RWPE1 (cell line): ENCODE results near the gene ADGRD1.
"Not testable (repeated sequence)": the region's sequence is repeated elsewhere in the genome, so short reads cannot be mapped to it uniquely, and the experiment has no call there.

Source experiments
- CTCF ChIA-PET: fragments of 350-600 bp; sonication (Branson Sonifier 250); formaldehyde crosslinking; extraction: SDS; loops from one replicate; lab custom pipeline; 2021; lab: Yijun Ruan, JAX
- POLR2A ChIA-PET: fragments of 400-600 bp; formaldehyde crosslinking; extraction: SDS; loops from one replicate; lab custom pipeline; 2020; ENCODE audit warnings: antibody characterized with exemption; ENCODE audit not compliant: low non-redundant PET; lab: Yijun Ruan, JAX
- DNase-seq: peaks from one replicate; pipeline ENCODE4 v3.0.0; 2012; ENCODE audit warnings: low spot score
- H3K27ac ChIP-seq: fragments of 450-650 bp; 2 replicates; pipeline ENCODE4 v1.5.1; 2017
- TF ChIP-seq, protein P1 (sequence below): fragments of 450-650 bp; conservative IDR thresholded peaks from 2 replicates; pipeline ENCODE4 v1.5.1; 2017; ENCODE audit warnings: low read depth, mild to moderate bottlenecking

Gene ADGRD1

DNA sequence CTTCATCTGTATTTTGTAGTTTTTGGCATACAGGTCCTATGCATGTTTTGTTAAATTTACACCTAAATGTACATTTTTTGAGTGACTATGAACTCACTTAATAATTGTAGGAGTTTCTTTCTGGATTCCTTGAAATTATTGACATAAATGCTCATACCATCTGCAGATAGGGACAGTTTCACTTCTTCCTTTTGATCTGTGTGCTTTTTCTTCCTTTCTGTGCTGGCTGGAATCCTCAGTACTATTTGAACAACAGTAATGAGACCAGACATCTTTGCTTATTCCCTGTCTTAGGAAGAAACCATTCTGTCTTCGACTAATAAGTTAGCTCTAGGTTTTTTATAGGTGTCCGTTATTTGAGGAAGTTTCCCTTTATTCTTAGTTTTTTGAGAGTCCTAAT is 110.3 kb downstream of the ADGRD1 start:
- TF ChIP-seq, protein P1, sequence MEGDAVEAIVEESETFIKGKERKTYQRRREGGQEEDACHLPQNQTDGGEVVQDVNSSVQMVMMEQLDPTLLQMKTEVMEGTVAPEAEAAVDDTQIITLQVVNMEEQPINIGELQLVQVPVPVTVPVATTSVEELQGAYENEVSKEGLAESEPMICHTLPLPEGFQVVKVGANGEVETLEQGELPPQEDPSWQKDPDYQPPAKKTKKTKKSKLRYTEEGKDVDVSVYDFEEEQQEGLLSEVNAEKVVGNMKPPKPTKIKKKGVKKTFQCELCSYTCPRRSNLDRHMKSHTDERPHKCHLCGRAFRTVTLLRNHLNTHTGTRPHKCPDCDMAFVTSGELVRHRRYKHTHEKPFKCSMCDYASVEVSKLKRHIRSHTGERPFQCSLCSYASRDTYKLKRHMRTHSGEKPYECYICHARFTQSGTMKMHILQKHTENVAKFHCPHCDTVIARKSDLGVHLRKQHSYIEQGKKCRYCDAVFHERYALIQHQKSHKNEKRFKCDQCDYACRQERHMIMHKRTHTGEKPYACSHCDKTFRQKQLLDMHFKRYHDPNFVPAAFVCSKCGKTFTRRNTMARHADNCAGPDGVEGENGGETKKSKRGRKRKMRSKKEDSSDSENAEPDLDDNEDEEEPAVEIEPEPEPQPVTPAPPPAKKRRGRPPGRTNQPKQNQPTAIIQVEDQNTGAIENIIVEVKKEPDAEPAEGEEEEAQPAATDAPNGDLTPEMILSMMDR = no peak
- H3K27ac ChIP-seq = no peak overlapping the region
- no peak for DNase-seq
- POLR2A ChIA-PET = no interaction called here
- CTCF ChIA-PET = no interaction called here

DNA sequence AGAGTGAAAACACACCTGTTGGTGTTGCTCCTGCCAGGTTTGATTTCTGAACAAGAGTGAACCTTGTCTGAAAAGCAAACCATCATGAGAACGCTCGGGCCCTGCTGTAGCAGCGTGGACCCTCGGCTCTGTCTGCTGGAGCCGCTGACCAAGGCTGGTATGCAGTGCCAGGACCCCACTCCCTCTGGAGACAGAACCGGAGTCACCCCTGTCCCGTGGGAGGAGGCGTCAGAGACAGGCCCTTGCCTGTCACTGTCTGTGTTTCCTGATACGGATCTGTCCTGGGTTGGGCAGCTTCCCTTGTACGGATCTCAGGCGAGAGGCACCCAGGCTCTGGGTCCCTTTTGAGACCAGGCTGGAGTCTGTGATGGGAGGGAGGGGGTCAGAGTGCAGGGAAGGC is 111.6 kb downstream of the ADGRD1 start:
- ChIA-PET CTCF (no interaction called here), POLR2A (interaction anchor here (0.6 kb wide), 1 partner anchor 355 kb away, joined by 3 read pairs; no protein-coding TSS in a partner anchor)
- TF ChIP-seq, protein P1 = no peak
- no peak for DNase-seq
- no peak overlapping the region for H3K27ac ChIP-seq

DNA sequence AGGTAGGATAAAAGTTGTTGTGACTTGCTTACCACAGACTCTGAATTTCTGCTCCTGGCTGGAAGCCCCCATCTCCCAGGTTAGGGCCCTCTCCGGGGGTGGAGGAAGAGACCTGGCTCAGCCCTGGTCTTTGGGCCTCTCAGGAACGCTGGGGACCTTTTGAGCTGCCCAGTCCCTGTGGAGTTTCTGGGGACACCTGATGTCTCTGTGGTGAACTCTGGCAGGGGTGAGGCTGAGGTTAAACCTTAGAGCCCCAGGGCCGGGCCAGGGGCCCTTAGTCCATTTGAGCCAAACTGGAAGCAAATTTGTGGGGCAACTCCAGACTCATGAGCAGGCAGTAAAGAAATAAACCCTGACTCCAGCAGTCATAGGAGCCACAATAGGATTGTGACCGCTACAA is 112.1 kb downstream of the ADGRD1 start:
- no peak for DNase-seq
- POLR2A ChIA-PET = no interaction called here
- TF ChIP-seq, protein P1 = no peak
- no peak overlapping the region for H3K27ac ChIP-seq
- CTCF ChIA-PET = no interaction called here

DNA sequence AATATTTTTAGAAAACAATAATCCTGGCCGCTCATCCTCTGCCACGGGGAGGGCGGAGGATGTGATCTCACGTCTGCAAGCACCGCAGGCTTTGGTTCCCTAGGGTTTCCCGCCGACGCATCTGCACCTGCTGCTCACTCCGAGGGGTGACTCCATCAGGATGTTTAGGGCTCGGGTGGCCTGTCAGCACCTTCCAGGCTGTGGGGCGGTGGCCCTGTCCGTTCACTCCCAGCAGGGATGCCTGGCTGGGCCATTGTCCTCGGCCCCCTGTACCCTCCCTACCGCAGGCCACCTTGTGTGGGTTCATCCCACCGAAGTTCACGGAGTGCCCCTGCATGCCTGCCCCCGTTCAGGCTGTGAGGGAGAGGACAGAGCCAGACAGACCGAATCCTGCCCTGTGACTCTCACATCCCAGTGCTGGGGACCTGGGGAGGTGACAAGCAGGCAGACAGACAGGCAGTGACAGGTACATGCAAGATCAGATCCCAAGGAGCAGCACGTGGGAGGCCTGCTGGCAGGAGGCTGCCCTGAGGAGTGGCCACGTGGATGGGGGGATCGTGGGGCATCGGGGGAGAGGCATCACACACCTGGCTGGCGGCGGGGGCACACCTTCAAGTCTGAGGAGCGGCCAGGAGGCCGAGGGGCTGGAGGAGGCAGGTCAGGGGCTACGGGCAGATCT is 112.6 kb downstream of the ADGRD1 start:
- no peak for DNase-seq
- no peak overlapping the region for H3K27ac ChIP-seq
- TF ChIP-seq, protein P1 = no peak
- CTCF ChIA-PET = no interaction called here
- POLR2A ChIA-PET = no interaction called here

DNA sequence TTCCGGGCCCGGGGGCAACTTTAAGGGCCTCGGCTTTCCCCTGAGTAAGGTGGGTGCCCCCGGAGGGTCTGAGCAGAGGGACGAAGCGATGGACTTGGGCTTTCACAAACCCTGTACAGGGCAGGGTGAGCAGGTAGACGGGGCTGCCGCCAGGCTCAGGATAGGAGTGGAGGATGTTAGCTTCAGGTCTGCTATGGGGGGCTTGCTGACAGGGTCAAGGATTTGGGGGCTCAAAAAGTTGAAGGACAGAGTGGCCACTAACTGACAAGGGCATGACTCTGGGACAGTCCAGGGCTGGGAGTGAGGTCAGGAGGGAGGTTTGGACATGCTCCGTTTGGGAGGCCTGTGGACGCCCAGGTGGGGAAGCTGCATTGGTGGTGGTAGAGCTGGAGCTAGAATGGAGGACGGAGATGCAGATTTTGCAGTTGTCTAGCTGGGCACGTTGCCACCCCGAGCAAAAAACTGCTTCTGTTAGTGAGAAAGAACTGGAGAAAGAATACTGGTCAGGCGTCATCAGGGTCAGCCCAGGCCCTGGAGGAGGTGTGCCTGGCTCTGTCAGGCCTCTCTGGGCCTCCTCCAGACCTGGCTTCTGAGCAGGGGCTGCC is 113.3 kb downstream of the ADGRD1 start:
- DNase-seq = no peak
- POLR2A ChIA-PET = no interaction called here
- H3K27ac ChIP-seq = no peak overlapping the region
- CTCF ChIA-PET = no interaction called here
- TF ChIP-seq, protein P1 = no peak

DNA sequence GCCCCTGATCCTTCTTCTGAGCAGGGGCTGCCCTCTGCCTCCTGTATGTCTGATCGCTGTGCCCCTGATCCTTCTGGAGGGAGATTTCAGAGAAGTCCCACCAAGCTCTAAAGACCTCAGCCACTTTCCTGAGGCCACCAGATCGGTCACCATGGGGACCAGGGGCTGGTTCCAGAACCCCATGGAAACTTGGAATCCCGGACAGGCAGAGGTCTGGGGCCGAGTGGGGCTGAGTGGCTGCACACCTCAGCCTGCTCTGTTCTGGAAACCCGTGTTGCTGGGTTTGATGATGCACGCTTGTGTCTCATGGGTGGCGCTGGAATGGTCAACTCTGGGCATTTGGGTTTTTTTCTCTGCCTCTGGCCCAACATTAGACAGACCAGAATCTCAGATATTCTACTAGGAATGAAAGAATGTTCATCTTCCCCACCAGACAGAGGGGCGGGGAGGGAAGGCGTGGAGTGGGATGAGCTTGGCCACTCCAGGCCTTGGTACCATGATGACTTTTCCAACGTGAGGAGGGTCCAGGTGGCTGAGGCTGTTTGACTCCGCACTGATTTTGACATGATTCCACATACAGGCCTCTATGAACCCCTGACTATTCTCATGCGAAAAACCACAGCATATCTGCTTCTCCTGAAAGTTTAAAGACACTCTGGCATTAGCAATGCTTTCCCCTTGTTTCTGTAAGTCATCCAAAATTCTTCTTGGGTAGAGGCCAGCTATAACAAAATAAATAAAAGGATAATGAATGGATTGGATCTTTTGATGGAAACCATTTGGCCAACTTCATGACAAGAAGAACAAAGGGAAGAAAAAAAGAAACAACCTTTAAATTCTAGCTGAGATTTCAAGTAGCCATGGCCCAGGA is 114.5 kb downstream of the ADGRD1 start:
- H3K27ac ChIP-seq = no peak overlapping the region
- no peak for DNase-seq
- ChIA-PET POLR2A (no interaction called here), CTCF (interaction anchor here (1.0 kb wide), 1 partner anchor 14 kb away, joined by 3 read pairs; no protein-coding TSS in a partner anchor)
- TF ChIP-seq, protein P1 = no peak

DNA sequence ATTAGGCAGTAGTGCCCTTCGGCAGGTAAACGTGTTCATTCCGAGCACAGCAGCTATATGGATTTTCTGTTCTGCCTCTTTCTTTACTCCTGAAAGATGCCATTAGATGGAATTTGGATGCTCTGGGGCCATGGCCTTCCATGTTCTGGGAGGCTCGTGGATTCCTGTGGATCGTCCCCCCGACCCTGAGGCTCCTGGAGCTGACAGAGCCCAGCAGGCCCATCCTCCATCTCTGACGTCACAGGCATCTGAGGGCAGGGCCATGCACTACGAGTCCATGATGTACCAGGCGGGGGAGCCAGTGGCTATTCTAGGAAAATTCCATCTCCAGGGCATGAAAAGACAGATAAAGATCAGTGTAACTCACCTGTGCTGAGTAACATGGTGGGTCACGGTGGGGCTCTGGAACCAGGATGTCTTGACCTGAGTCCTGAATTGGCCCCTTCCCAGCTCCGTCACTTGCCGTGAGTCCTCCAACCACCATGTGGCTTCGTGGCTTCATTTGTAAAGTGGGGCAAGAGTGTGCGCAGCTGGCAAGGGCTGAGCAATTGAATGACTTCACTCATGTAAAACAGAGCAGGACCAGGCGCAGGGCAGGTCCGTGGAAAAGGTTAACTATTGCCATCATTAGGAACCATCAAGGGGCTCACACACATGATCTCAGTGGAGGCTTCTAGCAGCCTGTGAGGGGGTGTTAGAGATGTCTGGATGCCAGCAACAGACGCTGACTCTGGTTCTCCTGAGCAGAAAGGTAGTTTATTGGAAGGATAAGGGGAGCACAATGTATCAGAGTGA is 115.4 kb downstream of the ADGRD1 start:
- CTCF ChIA-PET, DNase-seq, H3K27ac ChIP-seq, POLR2A ChIA-PET: not testable (repeated sequence)

DNA sequence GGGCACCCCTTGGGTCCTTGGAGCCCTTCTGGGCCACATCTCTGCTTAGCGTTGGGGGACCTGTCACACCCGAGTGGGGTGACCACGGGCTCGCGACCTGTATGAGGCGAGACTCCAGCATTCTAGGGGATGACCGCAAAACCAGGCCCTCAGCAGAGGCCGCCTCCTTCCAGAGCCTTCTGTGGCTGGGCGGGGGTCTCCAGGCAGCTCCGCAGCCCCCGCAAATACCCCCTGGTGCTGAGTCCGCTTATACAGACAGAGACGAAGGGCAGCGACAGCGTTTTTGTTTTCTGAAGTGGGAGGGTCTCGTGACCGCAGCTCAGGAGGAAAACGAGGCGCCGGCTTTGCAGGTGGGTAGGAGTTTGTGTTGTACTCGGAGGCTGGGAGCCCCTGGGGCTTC is 116.4 kb downstream of the ADGRD1 start:
- POLR2A ChIA-PET, H3K27ac ChIP-seq, CTCF ChIA-PET, DNase-seq: not testable (repeated sequence)

DNA sequence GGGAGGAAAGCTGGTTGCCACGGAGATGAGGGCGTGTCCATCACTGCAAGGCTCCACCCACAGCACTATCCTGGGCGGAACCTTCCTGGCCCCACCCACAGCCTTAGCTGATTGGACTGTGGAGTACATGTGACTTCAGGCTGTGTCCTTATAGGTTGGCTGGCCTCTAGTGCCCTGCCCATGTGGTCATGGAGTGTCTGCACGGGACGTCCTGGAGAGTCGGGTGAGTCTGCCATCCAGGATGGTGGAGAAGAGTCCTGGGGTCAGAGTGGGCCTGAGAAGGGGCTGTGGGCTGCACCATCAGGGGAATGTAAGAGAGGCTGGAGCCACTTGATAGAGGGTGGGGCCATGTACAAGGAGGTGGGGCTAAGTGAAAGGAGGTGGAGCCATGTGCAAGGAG is 117.0 kb downstream of the ADGRD1 start:
- DNase-seq, CTCF ChIA-PET, POLR2A ChIA-PET, H3K27ac ChIP-seq: not testable (repeated sequence)
